A549 (cell line): ENCODE measurements around the gene MCM10.

Experiments used
- CTCF ChIP-seq: fragments of >200 bp; sonication (Bioruptor Twin); formaldehyde crosslinking; IDR thresholded peaks from 3 replicates; pipeline ENCODE4 v1.5.1; 2016
- HDAC2 ChIP-seq: fragments of 200-600 bp; sonication (generic); IDR thresholded peaks from 2 replicates; pipeline ENCODE4 v1.6.1; 2016
- JUNB ChIP-seq: fragments of >200 bp; sonication (Bioruptor Twin); formaldehyde crosslinking; IDR thresholded peaks from 2 replicates; pipeline ENCODE4 v1.6.1; 2016
- MAFK ChIP-seq: fragments of 450-650 bp; IDR thresholded peaks from 2 replicates; pipeline ENCODE4 v1.6.1; 2014; ENCODE audit not compliant: partially characterized antibody

GRCh38 chr10:13182424-13182823 lies 21.1 kb downstream of the MCM10 start:
- TF ChIP-seq CTCF (no peak), HDAC2 (no peak), MAFK (no peak), JUNB (no peak)
